ENCODE data around the gene VASN.

- TF ChIP-seq, protein P1, sequence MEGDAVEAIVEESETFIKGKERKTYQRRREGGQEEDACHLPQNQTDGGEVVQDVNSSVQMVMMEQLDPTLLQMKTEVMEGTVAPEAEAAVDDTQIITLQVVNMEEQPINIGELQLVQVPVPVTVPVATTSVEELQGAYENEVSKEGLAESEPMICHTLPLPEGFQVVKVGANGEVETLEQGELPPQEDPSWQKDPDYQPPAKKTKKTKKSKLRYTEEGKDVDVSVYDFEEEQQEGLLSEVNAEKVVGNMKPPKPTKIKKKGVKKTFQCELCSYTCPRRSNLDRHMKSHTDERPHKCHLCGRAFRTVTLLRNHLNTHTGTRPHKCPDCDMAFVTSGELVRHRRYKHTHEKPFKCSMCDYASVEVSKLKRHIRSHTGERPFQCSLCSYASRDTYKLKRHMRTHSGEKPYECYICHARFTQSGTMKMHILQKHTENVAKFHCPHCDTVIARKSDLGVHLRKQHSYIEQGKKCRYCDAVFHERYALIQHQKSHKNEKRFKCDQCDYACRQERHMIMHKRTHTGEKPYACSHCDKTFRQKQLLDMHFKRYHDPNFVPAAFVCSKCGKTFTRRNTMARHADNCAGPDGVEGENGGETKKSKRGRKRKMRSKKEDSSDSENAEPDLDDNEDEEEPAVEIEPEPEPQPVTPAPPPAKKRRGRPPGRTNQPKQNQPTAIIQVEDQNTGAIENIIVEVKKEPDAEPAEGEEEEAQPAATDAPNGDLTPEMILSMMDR (IDR thresholded peaks at IDR 0.05; ENCODE audit: low read length), result no peak
- no peak for TF ChIP-seq EZH2 (optimal IDR thresholded peaks at IDR 0.05; ENCODE audit: low read depth, low read length)
Observed at GRCh38 chr16:4353675-4354074, 18.0 kb upstream of the VASN start.
